C4-2B (cell line): ENCODE measurements around the gene SLC28A1.
"Not testable (repeated sequence)": the region's sequence is repeated elsewhere in the genome, so short reads cannot be mapped to it uniquely, and the experiment has no call there.

Source experiments
- H3K27ac ChIP-seq: fragments of 450-650 bp; 2 replicates; pipeline ENCODE4 v1.5.1; 2017
- ZFX ChIP-seq: fragments of 450-650 bp; IDR thresholded peaks from 2 replicates; pipeline ENCODE4 v1.6.1; 2017
- TF ChIP-seq, protein P1 (sequence below): fragments of 450-650 bp; conservative IDR thresholded peaks from 2 replicates; pipeline ENCODE4 v1.5.1; 2017; ENCODE audit warnings: mild to moderate bottlenecking

SLC28A1 gene

GRCh38 chr15:84871428-84871985 is 13.0 kb upstream of the SLC28A1 start:
- no peak for TF ChIP-seq ZFX
- TF ChIP-seq, protein P1, sequence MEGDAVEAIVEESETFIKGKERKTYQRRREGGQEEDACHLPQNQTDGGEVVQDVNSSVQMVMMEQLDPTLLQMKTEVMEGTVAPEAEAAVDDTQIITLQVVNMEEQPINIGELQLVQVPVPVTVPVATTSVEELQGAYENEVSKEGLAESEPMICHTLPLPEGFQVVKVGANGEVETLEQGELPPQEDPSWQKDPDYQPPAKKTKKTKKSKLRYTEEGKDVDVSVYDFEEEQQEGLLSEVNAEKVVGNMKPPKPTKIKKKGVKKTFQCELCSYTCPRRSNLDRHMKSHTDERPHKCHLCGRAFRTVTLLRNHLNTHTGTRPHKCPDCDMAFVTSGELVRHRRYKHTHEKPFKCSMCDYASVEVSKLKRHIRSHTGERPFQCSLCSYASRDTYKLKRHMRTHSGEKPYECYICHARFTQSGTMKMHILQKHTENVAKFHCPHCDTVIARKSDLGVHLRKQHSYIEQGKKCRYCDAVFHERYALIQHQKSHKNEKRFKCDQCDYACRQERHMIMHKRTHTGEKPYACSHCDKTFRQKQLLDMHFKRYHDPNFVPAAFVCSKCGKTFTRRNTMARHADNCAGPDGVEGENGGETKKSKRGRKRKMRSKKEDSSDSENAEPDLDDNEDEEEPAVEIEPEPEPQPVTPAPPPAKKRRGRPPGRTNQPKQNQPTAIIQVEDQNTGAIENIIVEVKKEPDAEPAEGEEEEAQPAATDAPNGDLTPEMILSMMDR, result no peak
- H3K27ac ChIP-seq, result no peak overlapping the region

DNA sequence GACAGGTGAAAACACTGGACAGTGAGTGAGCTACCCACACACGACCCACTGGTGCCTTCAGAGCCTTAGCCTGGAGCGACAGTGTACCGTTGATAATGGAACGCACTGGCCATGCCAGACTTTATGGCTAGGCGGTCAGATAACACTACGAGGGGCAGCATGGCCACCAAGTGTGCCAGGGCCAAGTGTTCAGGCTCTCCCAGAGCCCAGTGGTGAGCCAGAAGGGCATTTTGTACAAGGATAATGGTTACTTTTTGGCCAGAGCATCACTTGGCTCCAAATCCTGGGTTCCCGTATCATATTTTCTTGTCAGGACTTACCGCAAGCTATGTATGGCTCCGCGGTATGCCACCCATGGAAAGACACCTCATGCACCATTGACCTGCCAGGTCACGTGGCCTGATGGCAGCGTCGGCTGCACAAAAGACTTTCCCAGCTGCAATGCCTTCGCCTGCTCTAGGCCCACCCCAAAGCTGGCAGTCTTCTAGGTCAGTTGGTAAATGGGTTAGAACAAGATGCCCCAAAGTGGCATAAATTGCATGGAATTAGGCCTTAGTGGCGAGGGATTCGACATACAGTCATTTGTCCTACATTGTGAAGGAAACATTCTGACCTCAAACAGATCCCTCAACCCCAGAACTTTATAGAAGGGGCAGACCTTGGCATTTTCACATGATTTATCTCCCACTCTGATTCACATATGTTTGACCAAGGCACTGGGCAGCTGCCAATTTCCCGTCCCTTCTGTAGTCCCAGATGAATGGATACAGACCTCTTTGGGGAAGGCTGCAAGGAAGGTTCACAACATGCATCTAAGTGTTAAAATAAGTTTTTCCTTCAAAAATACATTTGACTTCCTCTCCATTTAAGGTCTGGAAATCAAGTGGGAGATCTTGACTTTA is 12.2 kb upstream of the SLC28A1 start:
- TF ChIP-seq ZFX, result no peak
- TF ChIP-seq, protein P1, result no peak
- H3K27ac ChIP-seq, result no peak overlapping the region

DNA sequence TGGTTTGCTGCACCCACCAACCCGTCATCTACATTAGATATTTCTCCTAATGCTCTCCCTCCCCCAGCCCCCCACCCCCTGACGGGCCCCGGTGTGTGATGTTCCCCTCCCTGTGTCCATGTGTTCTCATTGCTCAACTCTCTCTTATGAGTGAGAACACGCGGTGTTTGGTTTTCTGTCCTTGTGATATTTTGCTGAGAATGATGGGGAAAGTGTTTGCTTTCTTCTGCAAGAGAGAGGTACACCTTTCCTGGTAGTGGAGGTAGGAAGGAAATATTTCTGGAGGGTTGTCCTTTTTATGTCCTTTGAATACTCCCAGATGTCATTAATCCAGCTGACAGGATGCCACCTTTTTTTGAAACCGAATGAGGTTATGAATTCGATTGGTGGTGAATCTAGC is 10.5 kb upstream of the SLC28A1 start:
- TF ChIP-seq, protein P1, result no peak
- TF ChIP-seq ZFX, result no peak
- H3K27ac ChIP-seq, result no peak overlapping the region

DNA sequence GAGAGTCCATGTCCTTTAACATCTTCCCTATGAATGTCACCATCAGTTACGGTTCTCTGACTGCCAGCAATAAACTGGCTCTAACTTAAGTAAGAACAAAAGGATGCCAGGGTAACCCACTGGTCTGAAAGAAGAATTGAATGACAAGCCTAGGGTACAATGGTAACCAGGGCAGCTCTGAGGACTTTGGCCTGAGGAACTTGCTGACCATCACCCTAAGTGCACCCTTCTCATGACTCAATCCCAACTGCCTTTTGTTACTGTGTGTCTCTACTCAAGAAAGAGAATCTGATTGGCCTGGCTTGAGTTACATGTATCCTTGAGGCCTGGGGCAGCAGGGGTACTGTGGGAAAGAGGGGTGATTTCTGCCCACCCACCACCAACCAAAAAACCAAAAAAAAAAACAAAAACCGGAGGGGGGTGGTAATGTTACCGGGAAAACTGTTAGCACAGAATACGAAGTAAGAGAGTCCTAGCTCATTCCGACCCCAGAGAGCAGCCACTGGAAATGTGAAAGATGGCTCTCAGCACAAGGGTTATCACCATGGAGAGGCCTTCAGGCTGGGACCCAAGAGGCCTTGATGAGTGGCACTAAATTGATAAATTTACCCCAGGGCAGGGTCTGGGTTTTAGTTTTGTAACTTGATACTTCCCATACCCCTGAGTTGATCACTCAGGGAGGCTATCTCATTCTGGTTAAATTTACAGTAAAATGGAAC is 9.3 kb upstream of the SLC28A1 start:
- TF ChIP-seq ZFX, result no peak
- TF ChIP-seq, protein P1, result no peak
- H3K27ac ChIP-seq, result no peak overlapping the region

- no peak overlapping the region for H3K27ac ChIP-seq
- TF ChIP-seq, protein P1, result no peak
- TF ChIP-seq ZFX, result no peak
Measured at GRCh38 chr15:84876269-84876668, 8.2 kb upstream of the SLC28A1 start.

DNA sequence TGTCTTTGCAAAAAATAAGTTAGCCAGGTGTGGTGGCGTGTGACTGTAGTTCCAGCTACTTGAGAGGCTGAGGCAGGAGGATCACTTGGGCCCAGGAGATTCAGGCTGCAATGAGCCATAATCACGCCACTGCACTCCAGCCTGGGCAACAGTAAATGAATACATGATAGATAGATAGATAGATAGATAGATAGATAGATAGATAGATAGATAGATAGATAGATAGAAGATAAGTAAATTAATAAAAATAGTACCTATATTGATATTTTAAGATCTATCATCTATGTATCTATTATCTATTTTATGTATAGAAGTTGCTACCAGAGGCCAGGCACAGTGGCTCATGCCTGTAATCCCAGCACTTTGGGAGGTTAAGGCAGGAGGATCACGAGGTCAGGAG is 6.8 kb upstream of the SLC28A1 start:
- H3K27ac ChIP-seq, result not testable (repeated sequence)

- no peak for TF ChIP-seq ZFX
- TF ChIP-seq, protein P1, result peak; percentile 83
Measured at GRCh38 chr15:84878504-84878903, 6.0 kb upstream of the SLC28A1 start.

More at GRCh38 chr15:84878504-84878903, 6.0 kb upstream of the SLC28A1 start:
- H3K27ac ChIP-seq, result no peak overlapping the region
